Mesenchymal stem cell (in vitro differentiated cells and primary cell): ENCODE data around the gene RHNO1. TPM values are rescaled to one million over a fixed set of nuclear protein-coding genes. Genes with fewer than 3 reads are reported as not detected.
A peak's percentile ranks its signal among the peaks of the same experiment; 100 is the strongest.

ENCODE experiments used
- DNase-seq: peaks from one replicate; pipeline ENCODE4 v3.0.0-alpha.2; 2013
- H2AFZ ChIP-seq: one replicate; pipeline ENCODE4 v1.6.1; 2013; ENCODE audit warnings: low read depth, mild to moderate bottlenecking, control low read depth, inconsistent platforms, low read length, moderate library complexity
- H2AK5ac ChIP-seq: 2 replicates; pipeline ENCODE4 v1.6.1; 2013; ENCODE audit warnings: low read length, moderate library complexity, mild to moderate bottlenecking, inconsistent platforms; ENCODE audit not compliant: severe bottlenecking
- H2BK120ac ChIP-seq: one replicate; pipeline ENCODE4 v1.6.1; 2013; ENCODE audit warnings: low read depth, mild to moderate bottlenecking, inconsistent platforms, low read length, moderate library complexity
- H2BK12ac ChIP-seq, 2 experiments: one replicate each; pipeline ENCODE4 v1.6.1; 2013; ENCODE audit warnings: inconsistent platforms in 2 of 2, low read length in 2 of 2, mild to moderate bottlenecking in 2 of 2, moderate library complexity in 2 of 2, control low read depth in 1 of 2
- H2BK15ac ChIP-seq: one replicate; pipeline ENCODE4 v1.6.1; 2013; ENCODE audit warnings: mild to moderate bottlenecking, low read depth, inconsistent platforms; ENCODE audit not compliant: poor library complexity, severe bottlenecking
- H2BK5ac ChIP-seq: 2 replicates; pipeline ENCODE4 v1.6.1; 2013; ENCODE audit warnings: low read depth, mild to moderate bottlenecking, low read length, control low read depth, inconsistent platforms; ENCODE audit not compliant: poor library complexity, severe bottlenecking
- H3K14ac ChIP-seq, 2 experiments: one replicate each; pipeline ENCODE4 v1.6.1; 2013; ENCODE audit warnings: inconsistent platforms in 2 of 2, low read length in 2 of 2, control low read depth in 1 of 2, mild to moderate bottlenecking in 1 of 2, moderate library complexity in 1 of 2
- H3K18ac ChIP-seq, 2 experiments: one replicate each; pipeline ENCODE4 v1.6.1; 2013; ENCODE audit warnings: inconsistent platforms in 2 of 2, low read length in 2 of 2, control low read depth in 1 of 2, low read depth in 1 of 2, mild to moderate bottlenecking in 1 of 2
- H3K23ac ChIP-seq, 2 experiments: one replicate each; pipeline ENCODE4 v1.6.1; 2013; ENCODE audit warnings: inconsistent platforms in 2 of 2, low read length in 2 of 2, mild to moderate bottlenecking in 2 of 2, moderate library complexity in 2 of 2, control low read depth in 1 of 2
- H3K27ac ChIP-seq: 2 replicates; pipeline ENCODE4 v1.5.1; 2013; ENCODE audit warnings: mild to moderate bottlenecking, moderate library complexity, low read length, control low read depth, inconsistent platforms; ENCODE audit not compliant: poor library complexity, severe bottlenecking
- H3K27me3 ChIP-seq, 2 experiments: 2 replicates each; pipeline versions ENCODE4 v1.6.1 to v1.7.0; 2013; ENCODE audit warnings: low read length in 2 of 2, mild to moderate bottlenecking in 2 of 2, moderate library complexity in 2 of 2, control low read depth in 1 of 2, inconsistent platforms in 1 of 2; ENCODE audit not compliant: control insufficient read depth in 1 of 2, insufficient read depth in 1 of 2
- H3K36me3 ChIP-seq, 2 experiments: 2 replicates each; pipeline versions ENCODE4 v1.6.1 to v1.7.0; 2013; ENCODE audit warnings: low read length in 2 of 2, control low read depth in 1 of 2, inconsistent platforms in 1 of 2, low read depth in 1 of 2, mild to moderate bottlenecking in 1 of 2; ENCODE audit not compliant: insufficient read depth in 2 of 2, control insufficient read depth in 1 of 2
- H3K4ac ChIP-seq, 2 experiments: one replicate each; pipeline ENCODE4 v1.6.1; 2013; ENCODE audit warnings: inconsistent platforms in 2 of 2, low read length in 2 of 2, mild to moderate bottlenecking in 2 of 2, moderate library complexity in 2 of 2, control low read depth in 1 of 2, low read depth in 1 of 2
- H3K4me1 ChIP-seq: 2 replicates; pipeline ENCODE4 v1.6.1; 2013; ENCODE audit warnings: low read depth, low read length, control low read depth; ENCODE audit not compliant: control insufficient read depth, insufficient read depth
- H3K4me2 ChIP-seq: 2 replicates; pipeline ENCODE4 v1.6.1; 2013; ENCODE audit warnings: low read length, mild to moderate bottlenecking, inconsistent platforms; ENCODE audit not compliant: poor library complexity, severe bottlenecking
- H3K4me3 ChIP-seq, 2 experiments: 2 replicates each; pipeline versions ENCODE4 v1.5.1 to v1.7.0; 2013; ENCODE audit warnings: low read length in 2 of 2, mild to moderate bottlenecking in 2 of 2, control low read depth in 1 of 2, low read depth in 1 of 2; ENCODE audit not compliant: insufficient read depth in 1 of 2
- H3K79me1 ChIP-seq: replicated peaks from 2 replicates; pipeline ENCODE4 v1.6.1; 2013; ENCODE audit warnings: mild to moderate bottlenecking, control low read depth, low read length, inconsistent platforms; ENCODE audit not compliant: poor library complexity, severe bottlenecking
- H3K9ac ChIP-seq: 2 replicates; pipeline ENCODE4 v1.7.0; 2013; ENCODE audit warnings: mild to moderate bottlenecking, low read length, moderate library complexity
- H3K9me3 ChIP-seq: 2 replicates; pipeline ENCODE4 v1.7.0; 2013; ENCODE audit warnings: mild to moderate bottlenecking, low read length; ENCODE audit not compliant: control insufficient read depth
- H4K8ac ChIP-seq: one replicate; pipeline ENCODE4 v1.6.1; 2013; ENCODE audit warnings: inconsistent platforms, mild to moderate bottlenecking, low read length, moderate library complexity
- H4K91ac ChIP-seq: one replicate; pipeline ENCODE4 v1.6.1; 2013; ENCODE audit warnings: mild to moderate bottlenecking, low read length, inconsistent platforms
- WGBS: methylation state at CpG from one replicate; pipeline ENCODE4 v1.1.7; 2013; ENCODE audit warnings: mixed read lengths; 5-methylcytosine and 5-hydroxymethylcytosine counted together
- polyA plus RNA-seq, 2 experiments: library from polyadenylated mRNA; stranded (reverse); fragments of 200-250 nt; gene quantifications; one replicate each; pipeline ENCODE4 v1.2.3, GENCODE V29; 2013

RHNO1 gene
- 40.6 TPM for polyA plus RNA-seq (2013, experiment 1 of 2)
- 39.7 TPM for polyA plus RNA-seq (2013, experiment 2 of 2)

DNA sequence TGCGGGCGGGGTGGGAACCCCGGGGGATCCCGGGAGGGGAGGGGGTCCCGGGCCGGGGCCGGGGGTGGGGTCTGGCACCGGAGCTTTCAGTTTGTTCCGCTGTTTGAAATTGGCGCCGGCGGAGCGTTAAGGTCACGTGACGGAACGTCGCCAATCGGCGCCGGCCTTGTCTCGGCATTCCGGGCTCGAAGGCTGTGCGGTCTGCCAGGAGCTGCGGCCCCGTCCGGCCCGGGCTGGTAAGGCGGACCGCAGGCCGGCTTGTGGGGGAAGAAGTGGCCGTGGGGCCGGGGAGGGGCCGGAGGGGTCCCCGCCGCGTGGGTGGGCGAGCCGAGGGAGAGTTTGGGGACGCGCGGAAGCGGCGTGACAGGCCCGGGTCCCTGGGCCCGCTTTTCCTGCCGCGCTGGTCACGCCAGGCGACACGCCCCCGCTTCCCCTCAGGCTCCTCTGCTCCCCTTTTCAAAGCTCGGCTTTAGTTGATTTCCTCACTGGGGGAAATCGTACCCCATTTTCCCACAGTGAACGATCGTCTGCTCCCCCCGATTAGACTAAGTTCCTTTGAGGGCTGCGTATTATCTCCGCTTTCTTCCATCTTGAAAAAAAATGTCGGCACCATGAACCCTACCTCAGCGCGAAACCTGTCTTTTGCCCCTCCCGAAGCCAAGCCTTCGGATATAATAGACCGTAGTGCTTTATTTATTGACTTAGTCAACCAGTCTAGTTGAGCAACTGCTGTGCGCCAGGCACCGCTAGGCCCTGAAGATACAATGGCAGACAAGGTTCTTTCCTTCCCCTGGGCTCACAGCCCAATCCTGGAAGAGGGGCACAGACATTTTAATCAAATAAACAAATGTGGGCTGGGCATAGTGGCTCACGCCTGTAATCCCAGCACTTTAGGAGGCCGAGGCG, at the start of gene RHNO1, which contains the start of gene FOXM1:
RHNO1 (plus strand) TSS at position 177 of the 906 bp plus-strand sequence. CDS start 8,144 bp downstream, outside the sequence.
FOXM1 (minus strand) TSS at position 128 of the 906 bp plus-strand sequence. CDS start 2,696 bp downstream, outside the sequence.
- H2BK15ac ChIP-seq = peak within 1 kb of the TSS; percentile 90
- H2AK5ac ChIP-seq = no peak within 1 kb of the TSS

GRCh38 chr12:2829275-2829674, 47.7 kb upstream of the RHNO1 start:
- no peak overlapping the region for H3K23ac ChIP-seq
- no peaks in the 10 kb centered on the region for H3K9me3 ChIP-seq
- peaks cover 1 to 15% of the 10 kb centered on the region in 2 experiments for H3K27me3 ChIP-seq
- H2BK12ac ChIP-seq = no peak overlapping the region
- no peak overlapping the region for H3K27ac ChIP-seq
- H2BK15ac ChIP-seq = no peak overlapping the region
- no peak overlapping the region for H3K9ac ChIP-seq
- no peak overlapping the region for H3K4ac ChIP-seq
- no peak overlapping the region for H4K8ac ChIP-seq
- H3K4me3 ChIP-seq = no peak overlapping the region
- H2BK5ac ChIP-seq = no peak overlapping the region
- H3K79me1 ChIP-seq = no peaks in the 10 kb centered on the region
- H3K4me2 ChIP-seq = no peak overlapping the region
- H3K18ac ChIP-seq = no peak overlapping the region
- H3K14ac ChIP-seq = no peak overlapping the region
- no peak overlapping the region for H2BK120ac ChIP-seq
- no peak overlapping the region for H2AFZ ChIP-seq
- no peak overlapping the region for H2AK5ac ChIP-seq
- peaks cover 7% of the 10 kb centered on the region for H3K4me1 ChIP-seq
- DNase-seq = no peak
- no peak overlapping the region for H4K91ac ChIP-seq
- WGBS = 94% methylated on average over 3 of the region's 6 CpGs
- H3K36me3 ChIP-seq = peaks cover 42 to 60% of the 10 kb centered on the region in 2 experiments

More for the DNA sequence above, at the start of gene RHNO1, which contains the start of gene FOXM1:
- H2BK5ac ChIP-seq = peak within 1 kb of the TSS; percentile 92
- H3K27ac ChIP-seq = peak within 1 kb of the TSS; percentile 69
- peak within 1 kb of the TSS; percentile 99 for H3K9ac ChIP-seq
- peaks cover 20% of the 10 kb centered on the region for H3K79me1 ChIP-seq
- no peaks in the 10 kb centered on the region for H3K27me3 ChIP-seq
- under 1% methylated on average over 52 of the region's 70 CpGs for WGBS
- H3K9me3 ChIP-seq = no peaks in the 10 kb centered on the region
- H3K4ac ChIP-seq = peak within 1 kb of the TSS; percentile 35 to 60
- peak within 1 kb of the TSS in 1 of 2 experiments; percentile 91 for H3K23ac ChIP-seq
- peak within 1 kb of the TSS; percentile 84 for H4K8ac ChIP-seq
- peak within 1 kb of the TSS; percentile 91 to 99 for H3K4me3 ChIP-seq
- H3K14ac ChIP-seq = peak within 1 kb of the TSS in 1 of 2 experiments; percentile 87
- H3K36me3 ChIP-seq = peaks cover 0 to 5% of the 10 kb centered on the region in 2 experiments
- peak within 1 kb of the TSS; percentile 100 for H3K4me2 ChIP-seq
- peak within 1 kb of the TSS; percentile 39 for H2AFZ ChIP-seq
- peaks cover 10% of the 10 kb centered on the region for H3K4me1 ChIP-seq
- peak within 1 kb of the TSS; percentile 18 to 29 for H2BK12ac ChIP-seq
- H4K91ac ChIP-seq = peak within 1 kb of the TSS; percentile 89
- peak within 1 kb of the TSS; percentile 78 to 92 for H3K18ac ChIP-seq
- peak; percentile 90 for DNase-seq
- peak within 1 kb of the TSS; percentile 99 for H2BK120ac ChIP-seq

DNA sequence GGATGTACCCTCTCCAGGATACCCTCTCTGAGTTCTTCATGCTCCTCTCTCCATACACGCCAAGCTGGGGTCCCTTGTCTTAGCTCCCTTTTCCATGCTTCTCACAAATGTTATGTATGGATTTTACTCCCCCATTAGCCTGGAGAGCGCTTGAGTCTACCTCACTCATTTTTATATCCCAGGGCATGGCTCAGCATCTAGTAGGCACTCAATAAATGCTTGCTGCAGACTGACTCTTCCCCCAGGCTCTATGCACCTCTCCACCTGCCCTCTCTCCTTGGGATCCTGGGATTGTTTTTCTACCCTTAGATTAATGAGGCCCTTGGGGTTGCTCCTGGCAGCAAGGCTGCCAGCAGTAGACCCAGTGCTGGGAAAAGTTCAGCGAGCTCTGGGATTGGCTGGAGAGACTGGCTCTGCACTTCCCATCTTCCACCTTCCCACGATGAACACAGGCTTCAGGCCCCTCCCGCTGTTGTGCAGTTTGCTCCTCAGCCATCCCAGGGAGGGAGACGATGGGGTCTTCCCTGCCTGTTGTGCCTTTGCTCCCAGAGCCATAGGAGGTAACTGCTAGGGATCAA, 44.4 kb upstream of the RHNO1 start:
- no peak overlapping the region for H3K18ac ChIP-seq
- H3K4me2 ChIP-seq = no peak overlapping the region
- peaks cover 13 to 27% of the 10 kb centered on the region in 2 experiments for H3K36me3 ChIP-seq
- H3K4ac ChIP-seq = no peak overlapping the region
- H3K4me1 ChIP-seq = peaks cover 10% of the 10 kb centered on the region
- 94% methylated on average over 6 of the region's 6 CpGs for WGBS
- H2BK5ac ChIP-seq = no peak overlapping the region
- DNase-seq = no peak
- no peak overlapping the region for H3K9ac ChIP-seq
- H2BK15ac ChIP-seq = no peak overlapping the region
- no peaks in the 10 kb centered on the region for H3K79me1 ChIP-seq
- H3K27ac ChIP-seq = no peak overlapping the region
- H2BK120ac ChIP-seq = no peak overlapping the region
- H3K9me3 ChIP-seq = no peaks in the 10 kb centered on the region
- H3K23ac ChIP-seq = no peak overlapping the region
- no peak overlapping the region for H3K14ac ChIP-seq
- no peak overlapping the region for H3K4me3 ChIP-seq
- H2AFZ ChIP-seq = no peak overlapping the region
- H4K8ac ChIP-seq = no peak overlapping the region
- H2BK12ac ChIP-seq = no peak overlapping the region
- peaks cover 20 to 31% of the 10 kb centered on the region in 2 experiments for H3K27me3 ChIP-seq
- H2AK5ac ChIP-seq = no peak overlapping the region
- no peak overlapping the region for H4K91ac ChIP-seq

GRCh38 chr12:2833327-2833726, 43.7 kb upstream of the RHNO1 start:
- Histone ChIP-seq H3K9me3 (no peaks in the 10 kb centered on the region), H3K14ac (no peak overlapping the region), H2BK5ac (no peak overlapping the region), H2BK12ac (no peak overlapping the region), H2AFZ (no peak overlapping the region), H3K36me3 (peaks cover 7 to 20% of the 10 kb centered on the region in 2 experiments), H3K4me3 (no peak overlapping the region), H3K79me1 (no peaks in the 10 kb centered on the region), H2BK15ac (no peak overlapping the region), H3K27me3 (peaks cover 20 to 31% of the 10 kb centered on the region in 2 experiments), H3K18ac (no peak overlapping the region), H3K4me2 (no peak overlapping the region), H3K4ac (no peak overlapping the region), H2BK120ac (no peak overlapping the region), H3K27ac (no peak overlapping the region), H2AK5ac (no peak overlapping the region), H4K91ac (no peak overlapping the region), H3K9ac (no peak overlapping the region), H3K4me1 (peaks cover 10% of the 10 kb centered on the region), H3K23ac (no peak overlapping the region), H4K8ac (no peak overlapping the region)
- no peak for DNase-seq
- 85% methylated on average over 4 of the region's 5 CpGs for WGBS
